HG03139 (cell line): Measurements from ENCODE around the gene RBP4.

Experiments used
- ATAC-seq: cut with Tn5 transposase; IDR thresholded peaks from one replicate; pipeline ENCODE4 v1.9.1; 2021; ENCODE audit not compliant: unreplicated experiment

RBP4 gene

GRCh38 chr10:93601146-93601773 is at the start of gene RBP4:
Gene RBP4, minus strand, starts transcription at chr10:93601235. Its CDS starts 207 bp downstream, at chr10:93601028.
- ATAC-seq: no peak

- ATAC-seq: no peak
Measured at GRCh38 chr10:93639791-93640190, 38.8 kb upstream of the RBP4 start.

- ATAC-seq: no peak
Measured at GRCh38 chr10:93630625-93631557, 29.9 kb upstream of the RBP4 start.

- no peak for ATAC-seq
Measured at GRCh38 chr10:93629647-93630305, 28.7 kb upstream of the RBP4 start.

- ATAC-seq: no peak
Measured at GRCh38 chr10:93628858-93629257, 27.8 kb upstream of the RBP4 start.

- ATAC-seq: no peak
Measured at GRCh38 chr10:93622942-93623341, 21.9 kb upstream of the RBP4 start.

GRCh38 chr10:93620925-93621324 is 19.9 kb upstream of the RBP4 start:
- ATAC-seq: no peak

- no peak for ATAC-seq
Measured at GRCh38 chr10:93615576-93616235, 14.7 kb upstream of the RBP4 start.

- no peak for ATAC-seq
Measured at GRCh38 chr10:93614101-93614825, 13.2 kb upstream of the RBP4 start.

GRCh38 chr10:93613126-93613525 is 12.1 kb upstream of the RBP4 start:
- no peak for ATAC-seq

- ATAC-seq: no peak
Measured at GRCh38 chr10:93612311-93612710, 11.3 kb upstream of the RBP4 start, which contains the start of gene PDE6C. Gene PDE6C, plus strand, starts transcription at chr10:93612537. Its CDS starts 189 bp downstream, at chr10:93612726.

- no peak for ATAC-seq
Measured at GRCh38 chr10:93608421-93608820, 7.4 kb upstream of the RBP4 start.

- no peak for ATAC-seq
Measured at GRCh38 chr10:93604146-93604545, 3.1 kb upstream of the RBP4 start.

GRCh38 chr10:93603023-93603422 is 2.0 kb upstream of the RBP4 start:
- no peak for ATAC-seq

GRCh38 chr10:93601774-93602162 is 733 bp upstream of the RBP4 start:
- ATAC-seq: no peak

GRCh38 chr10:93600446-93601145 is 439 bp downstream of the RBP4 start:
- ATAC-seq: no peak

GRCh38 chr10:93599778-93600177 is 1.3 kb downstream of the RBP4 start:
- no peak for ATAC-seq

- ATAC-seq: no peak
Measured at GRCh38 chr10:93599335-93599734, 1.7 kb downstream of the RBP4 start.

GRCh38 chr10:93598157-93598556 is 2.9 kb downstream of the RBP4 start:
- no peak for ATAC-seq

GRCh38 chr10:93597075-93597599 is 3.9 kb downstream of the RBP4 start:
- no peak for ATAC-seq
